ENCODE results near the gene SUMO3. TPM values are rescaled to one million over a fixed set of nuclear protein-coding genes. Genes with fewer than 3 reads are reported as not detected.

SUMO3 gene
- total and polyA plus RNA-seq, 2 of the 13 experiments (the other 11 are each of a cell fraction or from before 2014, with no cell fraction given): 51.4 to 92.4 TPM

DNA sequence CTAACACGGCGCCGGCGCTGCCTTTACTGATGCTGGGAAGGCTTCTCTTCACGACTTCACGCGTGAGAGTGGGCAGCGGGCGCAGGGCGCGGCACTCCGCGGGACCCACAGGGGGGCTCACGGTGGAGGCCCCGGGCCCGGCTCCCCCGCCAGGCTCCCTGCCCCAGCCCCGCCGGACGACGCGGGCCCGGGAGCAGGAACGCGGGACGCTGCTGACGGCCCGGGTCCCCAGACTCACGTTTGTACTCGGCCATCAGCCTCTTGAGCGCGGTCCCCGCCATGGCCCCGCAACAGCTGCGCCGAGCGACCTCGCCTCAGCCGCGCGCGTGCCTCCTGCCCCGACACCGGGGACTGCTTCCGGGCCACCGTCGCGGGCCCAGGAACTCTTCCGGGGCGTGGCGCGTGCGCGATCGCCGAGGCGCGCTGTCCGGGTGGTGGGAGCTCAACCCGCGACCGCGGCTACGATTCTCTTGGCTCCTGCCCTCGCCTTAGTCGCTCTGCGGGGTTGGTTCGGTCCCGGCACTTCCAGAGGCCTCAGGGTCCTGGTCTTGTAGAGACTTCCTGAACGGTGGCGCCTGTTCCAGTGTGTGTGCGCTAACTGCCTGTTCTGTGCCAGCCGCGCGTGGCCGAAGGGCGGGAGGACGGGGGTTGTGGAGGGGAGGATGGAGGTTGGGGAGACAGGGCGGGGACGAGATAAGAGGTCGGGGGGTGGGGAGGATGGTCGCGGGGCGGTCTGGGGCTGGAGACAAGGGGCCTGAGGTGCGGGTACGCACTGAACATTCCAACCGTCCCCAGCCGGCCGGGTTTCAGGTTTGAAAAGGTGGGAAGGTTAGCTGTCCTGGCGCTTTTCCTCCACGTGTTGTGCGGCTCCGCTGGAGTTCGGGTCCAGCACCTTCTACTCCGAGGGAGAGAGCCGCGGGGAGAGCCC lies 16.1 kb downstream of the SUMO3 start, which contains the start of gene UBE2G2 (continued):
- peak; percentile 76; the same call in 1 of the 2 replicates for TF ChIP-seq YEATS4 (CRISPR knock-in tag; IDR thresholded peaks at IDR 0.05; ENCODE audit: borderline replicate concordance)
- TF ChIP-seq, protein P1, sequence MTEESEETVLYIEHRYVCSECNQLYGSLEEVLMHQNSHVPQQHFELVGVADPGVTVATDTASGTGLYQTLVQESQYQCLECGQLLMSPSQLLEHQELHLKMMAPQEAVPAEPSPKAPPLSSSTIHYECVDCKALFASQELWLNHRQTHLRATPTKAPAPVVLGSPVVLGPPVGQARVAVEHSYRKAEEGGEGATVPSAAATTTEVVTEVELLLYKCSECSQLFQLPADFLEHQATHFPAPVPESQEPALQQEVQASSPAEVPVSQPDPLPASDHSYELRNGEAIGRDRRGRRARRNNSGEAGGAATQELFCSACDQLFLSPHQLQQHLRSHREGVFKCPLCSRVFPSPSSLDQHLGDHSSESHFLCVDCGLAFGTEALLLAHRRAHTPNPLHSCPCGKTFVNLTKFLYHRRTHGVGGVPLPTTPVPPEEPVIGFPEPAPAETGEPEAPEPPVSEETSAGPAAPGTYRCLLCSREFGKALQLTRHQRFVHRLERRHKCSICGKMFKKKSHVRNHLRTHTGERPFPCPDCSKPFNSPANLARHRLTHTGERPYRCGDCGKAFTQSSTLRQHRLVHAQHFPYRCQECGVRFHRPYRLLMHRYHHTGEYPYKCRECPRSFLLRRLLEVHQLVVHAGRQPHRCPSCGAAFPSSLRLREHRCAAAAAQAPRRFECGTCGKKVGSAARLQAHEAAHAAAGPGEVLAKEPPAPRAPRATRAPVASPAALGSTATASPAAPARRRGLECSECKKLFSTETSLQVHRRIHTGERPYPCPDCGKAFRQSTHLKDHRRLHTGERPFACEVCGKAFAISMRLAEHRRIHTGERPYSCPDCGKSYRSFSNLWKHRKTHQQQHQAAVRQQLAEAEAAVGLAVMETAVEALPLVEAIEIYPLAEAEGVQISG (CRISPR knock-in tag; IDR thresholded peaks at IDR 0.05): peak; percentile 87
- TF ChIP-seq, protein P2, sequence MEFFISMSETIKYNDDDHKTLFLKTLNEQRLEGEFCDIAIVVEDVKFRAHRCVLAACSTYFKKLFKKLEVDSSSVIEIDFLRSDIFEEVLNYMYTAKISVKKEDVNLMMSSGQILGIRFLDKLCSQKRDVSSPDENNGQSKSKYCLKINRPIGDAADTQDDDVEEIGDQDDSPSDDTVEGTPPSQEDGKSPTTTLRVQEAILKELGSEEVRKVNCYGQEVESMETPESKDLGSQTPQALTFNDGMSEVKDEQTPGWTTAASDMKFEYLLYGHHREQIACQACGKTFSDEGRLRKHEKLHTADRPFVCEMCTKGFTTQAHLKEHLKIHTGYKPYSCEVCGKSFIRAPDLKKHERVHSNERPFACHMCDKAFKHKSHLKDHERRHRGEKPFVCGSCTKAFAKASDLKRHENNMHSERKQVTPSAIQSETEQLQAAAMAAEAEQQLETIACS (CRISPR knock-in tag; IDR thresholded peaks at IDR 0.05): peak; percentile 84
- TF ChIP-seq, protein P3, sequence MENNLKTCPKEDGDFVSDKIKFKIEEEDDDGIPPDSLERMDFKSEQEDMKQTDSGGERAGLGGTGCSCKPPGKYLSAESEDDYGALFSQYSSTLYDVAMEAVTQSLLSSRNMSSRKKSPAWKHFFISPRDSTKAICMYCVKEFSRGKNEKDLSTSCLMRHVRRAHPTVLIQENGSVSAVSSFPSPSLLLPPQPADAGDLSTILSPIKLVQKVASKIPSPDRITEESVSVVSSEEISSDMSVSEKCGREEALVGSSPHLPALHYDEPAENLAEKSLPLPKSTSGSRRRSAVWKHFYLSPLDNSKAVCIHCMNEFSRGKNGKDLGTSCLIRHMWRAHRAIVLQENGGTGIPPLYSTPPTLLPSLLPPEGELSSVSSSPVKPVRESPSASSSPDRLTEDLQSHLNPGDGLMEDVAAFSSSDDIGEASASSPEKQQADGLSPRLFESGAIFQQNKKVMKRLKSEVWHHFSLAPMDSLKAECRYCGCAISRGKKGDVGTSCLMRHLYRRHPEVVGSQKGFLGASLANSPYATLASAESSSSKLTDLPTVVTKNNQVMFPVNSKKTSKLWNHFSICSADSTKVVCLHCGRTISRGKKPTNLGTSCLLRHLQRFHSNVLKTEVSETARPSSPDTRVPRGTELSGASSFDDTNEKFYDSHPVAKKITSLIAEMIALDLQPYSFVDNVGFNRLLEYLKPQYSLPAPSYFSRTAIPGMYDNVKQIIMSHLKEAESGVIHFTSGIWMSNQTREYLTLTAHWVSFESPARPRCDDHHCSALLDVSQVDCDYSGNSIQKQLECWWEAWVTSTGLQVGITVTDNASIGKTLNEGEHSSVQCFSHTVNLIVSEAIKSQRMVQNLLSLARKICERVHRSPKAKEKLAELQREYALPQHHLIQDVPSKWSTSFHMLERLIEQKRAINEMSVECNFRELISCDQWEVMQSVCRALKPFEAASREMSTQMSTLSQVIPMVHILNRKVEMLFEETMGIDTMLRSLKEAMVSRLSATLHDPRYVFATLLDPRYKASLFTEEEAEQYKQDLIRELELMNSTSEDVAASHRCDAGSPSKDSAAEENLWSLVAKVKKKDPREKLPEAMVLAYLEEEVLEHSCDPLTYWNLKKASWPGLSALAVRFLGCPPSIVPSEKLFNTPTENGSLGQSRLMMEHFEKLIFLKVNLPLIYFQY (CRISPR knock-in tag; IDR thresholded peaks at IDR 0.05; ENCODE audit: borderline replicate concordance): 0 out of 2 replicates have a peak, but pooled peaks have one; percentile 52
- TF ChIP-seq HNRNPK (IDR thresholded peaks at IDR 0.05; ENCODE audit: low read depth, low read length, poor library complexity, severe bottlenecking): peak; percentile 98
- peak; percentile 91 for TF ChIP-seq REL (CRISPR knock-in tag; conservative IDR thresholded peaks at IDR 0.05)
- TF ChIP-seq, protein P4, sequence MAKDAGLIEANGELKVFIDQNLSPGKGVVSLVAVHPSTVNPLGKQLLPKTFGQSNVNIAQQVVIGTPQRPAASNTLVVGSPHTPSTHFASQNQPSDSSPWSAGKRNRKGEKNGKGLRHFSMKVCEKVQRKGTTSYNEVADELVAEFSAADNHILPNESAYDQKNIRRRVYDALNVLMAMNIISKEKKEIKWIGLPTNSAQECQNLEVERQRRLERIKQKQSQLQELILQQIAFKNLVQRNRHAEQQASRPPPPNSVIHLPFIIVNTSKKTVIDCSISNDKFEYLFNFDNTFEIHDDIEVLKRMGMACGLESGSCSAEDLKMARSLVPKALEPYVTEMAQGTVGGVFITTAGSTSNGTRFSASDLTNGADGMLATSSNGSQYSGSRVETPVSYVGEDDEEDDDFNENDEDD (CRISPR knock-in tag; IDR thresholded peaks at IDR 0.05; ENCODE audit: borderline replicate concordance): peak; percentile 92
- TF ChIP-seq HNRNPL (IDR thresholded peaks at IDR 0.05; ENCODE audit: low read depth, low read length): no peak
- TF ChIP-seq, protein P5, sequence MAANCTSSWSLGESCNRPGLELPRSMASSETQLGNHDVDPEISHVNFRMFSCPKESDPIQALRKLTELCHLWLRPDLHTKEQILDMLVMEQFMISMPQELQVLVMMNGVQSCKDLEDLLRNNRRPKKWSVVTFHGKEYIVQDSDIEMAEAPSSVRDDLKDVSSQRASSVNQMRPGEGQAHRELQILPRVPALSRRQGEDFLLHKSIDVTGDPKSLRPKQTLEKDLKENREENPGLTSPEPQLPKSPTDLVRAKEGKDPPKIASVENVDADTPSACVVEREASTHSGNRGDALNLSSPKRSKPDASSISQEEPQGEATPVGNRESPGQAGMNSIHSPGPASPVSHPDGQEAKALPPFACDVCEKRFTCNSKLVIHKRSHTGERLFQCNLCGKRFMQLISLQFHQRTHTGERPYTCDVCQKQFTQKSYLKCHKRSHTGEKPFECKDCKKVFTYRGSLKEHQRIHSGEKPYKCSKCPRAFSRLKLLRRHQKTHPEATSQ (CRISPR knock-in tag; IDR thresholded peaks at IDR 0.05; ENCODE audit: borderline replicate concordance): no peak
- TF ChIP-seq ZNF350 (CRISPR knock-in tag; IDR thresholded peaks at IDR 0.05; ENCODE audit: borderline replicate concordance, low read depth): no peak
- TF ChIP-seq, protein P6, sequence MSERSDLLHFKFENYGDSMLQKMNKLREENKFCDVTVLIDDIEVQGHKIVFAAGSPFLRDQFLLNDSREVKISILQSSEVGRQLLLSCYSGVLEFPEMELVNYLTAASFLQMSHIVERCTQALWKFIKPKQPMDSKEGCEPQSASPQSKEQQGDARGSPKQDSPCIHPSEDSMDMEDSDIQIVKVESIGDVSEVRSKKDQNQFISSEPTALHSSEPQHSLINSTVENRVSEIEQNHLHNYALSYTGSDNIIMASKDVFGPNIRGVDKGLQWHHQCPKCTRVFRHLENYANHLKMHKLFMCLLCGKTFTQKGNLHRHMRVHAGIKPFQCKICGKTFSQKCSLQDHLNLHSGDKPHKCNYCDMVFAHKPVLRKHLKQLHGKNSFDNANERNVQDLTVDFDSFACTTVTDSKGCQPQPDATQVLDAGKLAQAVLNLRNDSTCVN (CRISPR knock-in tag; IDR thresholded peaks at IDR 0.05; ENCODE audit: borderline replicate concordance): peak; percentile 71; the same call in 1 of the 2 replicates
- TF ChIP-seq HOXA3 (CRISPR knock-in tag; IDR thresholded peaks at IDR 0.05): peak; percentile 80
- 0 out of 2 replicates have a peak, but pooled peaks have one; percentile 16 for TF ChIP-seq KLF13 (CRISPR knock-in tag; IDR thresholded peaks at IDR 0.05)
- TF ChIP-seq ZNF549 (CRISPR knock-in tag; IDR thresholded peaks at IDR 0.05): no peak
- peak; percentile 88 for TF ChIP-seq ZNF274 (CRISPR knock-in tag; IDR thresholded peaks at IDR 0.05)
